NCI-H345 treated with DMSO at 0.1 percent for 48 hours (cell line): ENCODE data around the gene FOXR1.

ENCODE experiments used
- DNase-seq: peaks from one replicate; lab custom pipeline; 2025; ENCODE audit not compliant: unreplicated experiment; lab: John Stamatoyannopoulos, UW

Gene FOXR1

GRCh38 chr11:118971646-118972045 lies at the start of gene FOXR1:
Gene FOXR1, plus strand, starts transcription at chr11:118971761. Its CDS starts 171 bp downstream, at chr11:118971932.
- DNase-seq, result no peak

GRCh38 chr11:118921929-118922744 lies 49.4 kb upstream of the FOXR1 start:
- no peak for DNase-seq

- DNase-seq, result no peak
These were observed 48.6 kb upstream of the FOXR1 start for GRCh38 chr11:118922745-118923627.

- no peak for DNase-seq
These were observed 47.6 kb upstream of the FOXR1 start for GRCh38 chr11:118923721-118924587.

GRCh38 chr11:118924591-118925585 lies 46.7 kb upstream of the FOXR1 start:
- DNase-seq, result peak; percentile 37

GRCh38 chr11:118927554-118928100 lies 43.9 kb upstream of the FOXR1 start:
- DNase-seq, result no peak

GRCh38 chr11:118928101-118928869 lies 43.3 kb upstream of the FOXR1 start:
- DNase-seq, result peak; percentile 89

GRCh38 chr11:118928870-118929500 lies 42.6 kb upstream of the FOXR1 start:
- DNase-seq, result peak; percentile 61

- DNase-seq, result peak; percentile 61
These were observed 42.0 kb upstream of the FOXR1 start for GRCh38 chr11:118929501-118930093.

- DNase-seq, result peak; percentile 76
These were observed 41.4 kb upstream of the FOXR1 start for GRCh38 chr11:118930094-118930712.

- DNase-seq, result no peak
These were observed 40.0 kb upstream of the FOXR1 start for GRCh38 chr11:118931571-118931970.

GRCh38 chr11:118933486-118933885 lies 38.1 kb upstream of the FOXR1 start:
- no peak for DNase-seq

- no peak for DNase-seq
These were observed 36.2 kb upstream of the FOXR1 start for GRCh38 chr11:118935376-118935775.

- DNase-seq, result no peak
These were observed 32.8 kb upstream of the FOXR1 start for GRCh38 chr11:118938491-118939403.

- DNase-seq, result no peak
These were observed 32.1 kb upstream of the FOXR1 start for GRCh38 chr11:118939404-118939915.

- DNase-seq, result no peak
These were observed 31.5 kb upstream of the FOXR1 start for GRCh38 chr11:118939953-118940598.
